ENCODE data around the gene DCPS.

Gene DCPS

DNA sequence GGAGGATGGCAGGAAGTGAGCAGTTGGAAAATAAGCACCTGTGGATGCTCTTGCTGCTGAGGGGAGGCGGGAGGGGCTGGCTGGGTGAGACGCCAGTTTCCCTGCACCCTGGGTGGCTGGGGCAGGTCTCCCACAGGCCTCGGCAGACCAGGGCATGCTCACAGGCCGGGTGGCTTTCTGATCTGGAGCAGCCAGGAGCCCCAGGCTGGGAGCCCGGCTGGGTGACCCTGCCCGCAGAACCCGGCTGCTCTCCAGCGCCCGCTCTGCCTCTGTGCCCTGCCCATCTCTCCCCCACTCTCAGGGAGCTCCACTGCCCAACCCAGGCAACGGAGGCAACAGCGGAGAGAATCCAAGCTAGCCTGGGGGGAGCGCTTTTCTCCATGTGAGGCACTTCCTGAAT, 24.6 kb downstream of the DCPS start:
- DNase-seq (ENCODE audit: low read depth), result no peak

DNA sequence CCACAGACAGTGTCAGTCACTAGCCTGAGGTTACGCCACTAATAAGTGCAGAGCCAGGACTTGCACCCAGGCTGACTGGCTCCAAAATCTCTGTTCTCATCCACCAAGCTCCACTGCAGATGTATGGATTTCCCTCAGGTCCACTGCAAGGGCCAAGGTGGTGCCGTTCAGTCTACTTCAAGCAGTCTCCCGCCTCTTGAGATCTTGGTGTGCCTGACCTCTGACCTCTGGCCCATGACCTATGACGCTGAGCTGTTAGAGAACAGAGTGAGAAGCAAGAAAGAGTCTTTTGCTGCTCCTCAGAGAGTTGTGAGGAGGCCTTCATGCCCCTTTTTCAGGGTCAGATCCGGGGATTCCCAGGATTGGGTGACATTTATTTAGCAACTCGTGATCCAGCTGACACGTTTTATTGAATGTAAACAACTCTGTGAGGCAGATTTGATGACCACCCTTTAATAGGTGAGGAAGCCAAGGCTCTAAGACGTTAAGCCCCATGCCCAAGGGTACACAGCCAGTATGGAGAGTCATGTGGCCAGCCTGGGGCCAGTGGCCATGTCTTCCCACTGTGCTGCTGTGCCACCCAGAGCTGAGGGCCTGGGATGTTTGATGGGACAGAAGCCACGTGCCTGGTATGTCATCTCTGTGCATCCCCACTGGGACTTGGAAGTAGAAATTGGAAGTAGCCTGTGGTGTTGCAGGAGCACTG, 25.2 kb downstream of the DCPS start:
- DNase-seq (ENCODE audit: low read depth), result no peak

DNA sequence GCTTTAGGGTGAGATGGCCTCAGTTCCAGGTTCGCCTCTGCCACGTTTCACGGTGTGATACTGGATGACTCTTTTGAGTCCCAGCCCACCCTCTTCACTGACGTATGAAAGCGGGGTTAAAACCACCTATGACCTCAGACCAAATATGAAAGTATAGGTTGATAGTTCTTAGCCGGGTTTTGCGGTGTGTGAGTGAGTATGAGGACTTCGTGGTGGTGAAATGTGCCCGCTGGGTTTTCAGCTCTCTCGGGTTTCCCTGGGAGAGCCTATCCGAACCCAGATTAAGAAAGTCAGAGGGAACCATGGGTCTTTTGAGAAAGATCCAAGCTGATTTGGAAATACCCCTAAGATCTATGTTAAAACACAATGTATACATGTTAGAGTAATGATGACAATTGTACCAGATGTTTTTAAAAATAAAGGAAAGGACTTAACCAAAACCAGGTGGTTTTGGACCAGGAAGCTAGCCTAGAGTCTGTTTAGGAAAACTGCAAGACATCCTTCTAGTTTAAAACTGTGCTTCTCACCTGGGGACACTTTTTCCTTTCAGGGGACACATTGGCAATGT, 25.9 kb downstream of the DCPS start:
- DNase-seq (ENCODE audit: low read depth), result no peak

DNA sequence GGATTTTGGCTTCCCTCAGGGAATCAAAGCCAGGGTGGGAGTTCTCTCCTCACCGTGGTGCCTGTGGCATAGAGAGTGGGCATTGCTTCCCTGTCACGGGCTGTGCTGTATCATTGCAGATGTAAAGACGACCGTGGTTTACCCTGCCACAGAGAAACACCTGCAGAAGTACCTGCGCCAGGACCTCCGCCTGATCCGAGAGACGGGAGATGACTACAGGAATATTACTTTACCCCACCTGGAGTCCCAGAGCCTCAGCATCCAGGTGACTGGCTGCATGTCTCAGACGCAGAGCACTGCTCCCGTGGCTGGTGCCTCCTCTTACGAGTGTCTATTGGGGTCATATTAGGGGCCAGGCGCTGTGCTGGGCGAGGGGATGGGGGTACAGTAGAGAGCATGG, 27.4 kb downstream of the DCPS start:
- DNase-seq (ENCODE audit: low read depth), result no peak

DNA sequence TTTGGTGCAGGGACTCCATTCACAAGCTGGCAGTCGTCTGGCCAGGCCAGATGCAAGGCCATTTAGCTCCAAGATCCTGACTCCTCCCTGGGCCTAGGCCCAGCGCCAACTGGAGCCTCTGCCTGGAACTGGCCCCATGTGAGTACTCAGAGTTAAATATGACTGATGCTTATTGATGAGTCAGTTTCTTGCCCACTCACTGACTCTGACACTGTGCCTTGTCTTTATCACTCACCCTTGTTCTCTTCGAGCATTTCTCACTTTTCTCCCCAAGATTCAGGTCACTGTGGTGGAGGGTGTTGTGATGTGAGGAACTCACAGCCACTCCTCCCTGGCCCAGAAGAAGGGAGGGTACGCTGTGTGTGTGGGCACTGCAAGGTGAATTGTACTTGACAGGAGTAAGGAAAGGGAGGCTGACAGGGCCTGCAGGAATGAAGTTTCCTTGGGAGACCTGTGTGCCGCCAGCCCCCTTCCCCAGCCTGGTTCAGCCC, 28.4 kb downstream of the DCPS start:
- peak; percentile 89 for DNase-seq (ENCODE audit: low read depth)

DNA sequence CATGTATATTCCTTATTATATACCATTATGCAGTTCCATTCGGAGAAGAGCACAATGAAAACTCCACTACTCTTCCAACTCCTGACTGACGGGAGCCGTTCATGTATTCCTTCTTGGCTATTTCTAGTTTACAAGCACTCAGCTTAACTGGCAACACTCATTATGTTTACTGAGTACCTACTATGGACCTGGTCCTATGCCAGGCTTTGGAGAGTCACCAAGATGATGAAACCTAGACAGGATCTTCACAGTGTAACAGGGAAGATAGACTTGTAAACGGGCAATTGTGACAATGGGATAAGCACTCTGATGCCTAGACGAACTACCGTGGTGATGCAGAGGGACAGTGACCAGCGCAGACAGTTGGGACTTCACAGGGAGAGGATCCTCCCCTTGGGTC, 29.3 kb downstream of the DCPS start:
- no peak for DNase-seq (ENCODE audit: low read depth)

DNA sequence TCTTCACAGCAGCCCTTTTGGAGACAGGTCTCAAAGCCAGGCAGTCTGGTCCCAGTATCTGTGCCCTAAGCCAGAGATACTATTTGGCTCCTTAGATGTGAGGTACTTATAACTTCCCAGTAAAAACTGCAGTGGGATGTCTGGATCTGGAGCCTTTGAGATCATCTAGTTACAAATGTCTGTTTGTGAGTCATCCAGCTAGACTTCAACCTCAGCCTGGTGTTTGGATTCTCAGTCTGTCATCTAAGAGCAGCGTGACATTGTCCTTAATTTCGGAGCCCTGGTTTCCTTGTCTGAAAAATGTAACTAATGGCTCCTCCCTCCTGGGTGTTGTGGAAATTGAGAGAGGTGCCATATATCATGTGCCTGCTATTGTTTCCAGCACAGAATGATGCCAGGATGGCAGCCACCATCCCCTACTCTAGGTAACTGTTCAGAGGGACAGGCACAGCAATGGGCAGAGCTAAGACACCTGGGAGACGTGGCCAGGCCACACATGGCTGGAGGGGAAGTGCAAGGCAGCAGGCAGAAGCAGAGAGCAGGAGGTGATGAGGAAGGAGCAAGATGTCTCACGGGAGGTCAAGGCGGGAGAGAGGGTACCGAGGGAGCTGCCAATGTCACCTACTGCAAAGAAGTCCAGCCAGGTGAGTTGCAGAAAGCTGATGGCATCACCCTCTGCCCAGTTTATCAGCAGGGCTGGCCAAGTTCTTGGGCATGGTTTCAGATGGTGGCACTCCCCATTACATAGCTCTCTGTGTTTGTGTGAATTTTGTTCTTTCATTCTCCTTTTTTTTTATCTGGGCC, 31.0 kb downstream of the DCPS start:
- peak; percentile 61 for DNase-seq (ENCODE audit: low read depth)

DNA sequence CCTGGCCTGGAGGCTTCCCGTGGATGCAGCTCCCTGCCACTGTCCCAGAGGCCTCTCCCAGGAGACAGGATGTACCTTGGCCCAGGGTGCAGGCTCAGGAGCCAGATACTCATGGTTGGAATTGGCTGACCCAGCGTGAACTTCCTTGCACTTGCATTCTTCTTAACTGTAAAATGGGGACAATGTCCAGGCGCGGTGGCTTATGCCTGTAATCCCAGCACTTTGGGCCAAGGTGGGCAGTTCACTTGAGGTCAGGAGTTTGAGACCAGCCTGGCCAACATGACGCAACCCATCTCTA, 31.6 kb downstream of the DCPS start:
- no peak for DNase-seq (ENCODE audit: low read depth)

DNA sequence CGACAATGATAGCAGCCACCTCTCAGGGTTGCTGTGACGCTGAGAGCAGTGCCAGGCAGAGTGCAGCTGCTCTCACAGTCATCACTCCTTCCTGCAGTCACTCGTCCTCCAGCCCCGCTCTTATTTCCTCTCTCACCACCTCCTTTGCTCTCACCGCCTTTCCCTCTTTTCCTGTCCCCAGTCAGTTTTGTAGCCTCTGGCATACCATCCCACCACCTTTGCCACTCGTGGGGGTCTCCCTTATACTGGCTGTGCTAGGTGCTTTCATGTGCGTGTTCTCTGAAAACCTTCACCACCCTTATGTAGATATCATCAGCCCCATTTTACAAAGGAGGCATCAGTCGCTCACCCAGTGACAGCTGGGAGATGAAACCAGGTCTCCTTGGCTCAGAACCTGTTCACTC, 32.3 kb downstream of the DCPS start:
- no peak for DNase-seq (ENCODE audit: low read depth)

DNA sequence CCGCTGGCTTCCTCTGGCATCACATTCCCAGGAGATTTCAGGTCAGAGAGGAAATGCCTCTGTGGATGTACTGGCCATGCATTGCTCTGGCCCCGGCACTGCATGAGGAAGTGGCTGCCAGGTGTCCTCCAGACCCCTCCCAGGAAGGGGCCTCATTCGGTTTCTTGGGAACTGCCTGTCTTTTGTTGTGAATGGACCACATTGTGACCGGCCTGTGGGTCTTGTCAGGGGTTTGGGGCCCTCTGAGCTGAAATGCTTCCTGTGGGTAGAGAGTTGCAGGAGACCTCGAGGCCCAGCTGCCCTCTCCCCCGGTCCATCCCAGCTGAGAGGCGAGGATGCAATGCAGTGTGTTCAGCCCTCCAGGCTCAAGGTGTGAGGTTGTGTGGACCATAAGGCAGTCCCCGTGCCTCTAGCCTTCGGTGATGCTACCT, 32.8 kb downstream of the DCPS start:
- no peak for DNase-seq (ENCODE audit: low read depth)

DNA sequence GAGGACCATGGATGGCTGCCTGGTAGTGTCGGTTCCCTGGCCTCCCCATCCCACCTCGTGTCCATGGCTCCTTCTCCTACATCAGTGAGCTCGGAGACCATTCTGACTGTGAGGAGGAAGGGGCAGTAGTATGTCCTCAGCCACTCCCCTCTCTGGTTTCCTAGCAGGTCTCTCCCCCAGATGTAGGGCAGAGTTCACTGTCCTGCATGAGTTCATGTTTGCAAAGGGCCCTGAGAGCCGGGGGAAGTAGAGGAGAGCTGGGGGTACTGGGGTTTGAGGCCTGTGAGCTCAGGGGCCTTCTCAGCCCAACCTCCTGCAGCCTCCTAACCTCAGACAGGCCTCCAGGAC, 33.2 kb downstream of the DCPS start:
- no peak for DNase-seq (ENCODE audit: low read depth)

DNA sequence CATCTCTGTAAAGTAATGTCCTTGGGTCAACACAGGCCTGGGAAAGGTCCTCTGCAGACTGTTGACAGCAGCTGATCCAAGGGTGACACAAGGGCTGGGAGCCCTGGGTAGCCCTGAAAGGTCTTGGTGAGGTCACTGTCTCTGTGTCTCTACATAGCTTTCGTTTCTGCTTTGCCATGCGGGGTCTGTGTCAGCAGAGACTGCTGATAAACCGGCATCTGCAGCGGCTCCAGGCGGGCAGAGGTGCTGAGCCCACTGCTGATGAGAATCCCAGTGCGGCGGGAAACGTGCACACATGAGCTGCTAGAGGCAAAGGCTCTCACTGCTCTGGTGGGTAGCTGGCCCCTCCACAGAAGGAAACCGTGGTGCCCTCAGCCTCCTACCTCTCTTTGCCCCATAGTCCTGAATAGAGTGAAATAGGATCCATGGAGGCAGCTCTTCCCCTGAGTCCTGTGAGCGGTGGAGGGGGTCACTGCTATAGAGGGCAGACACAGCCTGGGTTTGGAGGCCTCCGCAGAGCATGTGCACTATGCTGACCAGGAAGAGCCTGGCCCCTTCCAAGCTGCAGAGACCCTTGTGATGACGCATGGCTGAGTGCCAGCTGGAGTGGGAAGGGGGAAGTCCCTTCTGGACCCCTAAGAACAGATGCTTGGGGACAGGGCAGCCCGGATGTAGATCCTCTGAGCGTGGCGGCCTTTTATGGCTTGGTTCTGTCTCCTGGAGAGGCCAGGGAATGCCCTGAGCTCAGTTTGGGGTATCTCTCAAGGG, 33.8 kb downstream of the DCPS start:
- DNase-seq (ENCODE audit: low read depth), result no peak

DNA sequence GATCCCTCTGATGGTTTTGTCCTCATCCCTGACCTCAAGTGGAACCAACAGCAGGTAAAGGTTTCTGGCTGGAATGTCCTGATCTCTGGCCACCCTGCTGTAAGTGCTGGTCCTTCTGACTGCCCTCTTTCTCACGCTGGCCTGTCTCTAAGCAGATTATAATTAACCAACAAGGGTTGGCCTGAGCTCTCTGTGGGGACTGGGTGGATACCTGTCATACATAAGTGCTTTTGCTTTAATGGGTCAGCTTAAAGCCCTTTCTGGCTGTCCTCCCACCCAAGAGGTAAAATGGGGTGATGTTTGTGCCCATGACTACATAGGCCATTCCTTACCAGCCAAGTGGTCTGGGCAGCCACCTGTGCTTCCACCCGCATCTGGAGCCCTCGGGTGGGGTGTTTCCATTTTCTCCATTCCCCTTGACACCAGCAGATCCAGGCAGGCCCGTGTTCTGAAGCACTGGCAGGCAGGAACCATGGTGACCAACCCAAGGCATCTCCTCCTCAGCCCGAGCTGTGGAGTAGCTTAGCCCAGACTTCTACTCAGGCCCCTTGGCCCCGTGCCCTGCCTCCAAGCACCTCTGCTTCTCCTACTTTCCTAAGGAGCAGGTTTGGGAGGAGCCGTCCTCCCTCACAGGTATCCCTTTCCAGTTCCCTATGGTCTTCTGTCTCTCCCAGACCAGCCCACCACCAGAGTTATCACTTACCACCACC, 34.6 kb downstream of the DCPS start:
- DNase-seq (ENCODE audit: low read depth), result no peak

DNA sequence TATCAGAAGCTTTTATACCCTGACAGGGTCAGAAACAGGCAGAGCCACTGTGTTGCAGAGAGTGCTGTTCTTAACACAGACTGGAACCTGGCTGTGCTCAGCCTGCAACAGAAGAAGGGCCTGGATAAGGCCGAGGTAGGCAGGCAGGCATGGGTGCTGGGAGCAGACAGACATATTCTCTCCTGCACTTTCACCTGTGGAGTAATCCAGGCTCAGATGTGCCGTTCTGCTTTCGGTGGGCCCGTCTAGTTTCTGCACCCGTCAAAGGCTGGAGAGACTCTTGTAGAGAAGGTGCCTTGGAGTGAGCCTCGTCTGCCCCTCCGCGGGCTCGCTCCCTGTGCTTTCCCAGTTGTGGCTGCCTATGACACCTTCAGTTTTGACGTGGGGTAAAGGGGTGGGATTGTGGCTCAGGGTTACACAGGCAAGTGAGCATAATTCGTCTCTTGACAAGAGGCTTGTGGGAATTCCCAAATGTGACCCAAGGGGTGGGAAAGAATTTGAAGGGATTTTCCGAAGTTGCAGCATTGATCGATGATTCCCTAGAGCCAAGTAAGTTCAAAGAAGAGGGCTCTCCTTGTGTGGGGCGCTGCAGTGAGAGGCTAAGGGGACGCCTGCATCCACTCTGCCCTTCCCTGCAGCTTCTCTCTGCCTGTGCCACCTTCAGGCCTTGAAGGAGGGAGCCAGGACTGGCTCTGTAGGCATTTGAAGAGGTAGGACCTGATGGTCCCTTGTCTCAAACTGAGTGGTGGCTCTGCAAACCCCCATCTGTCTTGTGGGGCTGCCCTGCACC, 35.4 kb downstream of the DCPS start:
- no peak for DNase-seq (ENCODE audit: low read depth)

DNA sequence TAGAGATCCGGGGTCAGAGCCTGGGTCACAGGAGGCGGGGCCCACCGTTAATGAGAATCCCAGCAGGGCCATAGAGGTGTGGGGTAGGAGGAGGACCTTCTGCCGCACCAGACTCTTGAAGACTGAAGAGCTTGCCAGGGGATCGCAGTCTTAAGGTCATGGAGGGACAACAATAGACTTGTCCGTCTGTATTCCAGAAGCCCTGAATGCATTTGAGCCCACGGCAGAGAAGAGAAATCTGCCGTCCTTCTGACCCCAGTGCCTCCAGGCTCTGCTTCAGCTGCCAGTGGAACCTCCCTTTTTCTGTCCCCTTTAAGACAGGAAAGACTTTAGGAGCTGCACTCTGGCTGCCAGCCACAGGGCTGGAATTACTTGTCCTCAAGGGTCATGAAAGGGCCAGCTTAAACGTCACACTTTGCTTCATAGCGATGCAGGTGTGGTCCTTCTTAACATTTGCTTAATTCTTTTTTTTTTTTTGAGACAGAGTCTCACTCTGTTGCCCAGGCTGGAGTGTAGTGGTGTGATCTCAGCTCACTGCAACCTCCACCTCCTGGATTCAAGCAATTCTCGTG, 36.1 kb downstream of the DCPS start:
- DNase-seq (ENCODE audit: low read depth), result peak; percentile 63

DNA sequence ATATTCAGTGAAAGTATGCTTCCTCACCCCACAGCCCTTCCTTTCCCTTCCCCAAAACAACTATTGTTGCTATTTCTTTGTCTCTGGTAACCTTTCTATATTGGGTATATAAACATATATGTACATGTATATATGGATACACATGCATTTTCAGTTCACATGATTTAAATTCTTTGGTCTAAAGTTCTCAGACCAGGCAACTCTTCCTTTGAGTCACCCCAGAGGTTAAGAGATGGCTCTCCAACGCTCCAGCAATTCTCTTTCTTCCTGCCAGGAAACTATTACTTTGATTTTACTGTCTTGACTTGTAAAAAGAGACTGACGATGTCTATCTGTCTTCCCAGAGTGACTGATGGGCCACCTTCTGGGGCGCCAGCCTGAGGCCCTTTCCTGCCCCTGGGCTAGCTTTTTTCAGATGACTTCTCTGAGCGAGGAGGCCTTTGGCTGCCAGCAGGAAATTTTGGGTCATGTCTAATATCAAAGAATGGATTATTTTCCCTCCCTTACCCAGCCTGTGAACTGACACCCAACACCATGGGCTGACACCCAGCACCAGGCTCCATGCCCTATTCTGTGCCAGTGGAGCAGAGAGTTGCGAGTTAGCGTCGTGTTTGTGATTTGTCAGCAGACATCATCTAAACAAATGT, 37.2 kb downstream of the DCPS start:
- DNase-seq (ENCODE audit: low read depth), result no peak

DNA sequence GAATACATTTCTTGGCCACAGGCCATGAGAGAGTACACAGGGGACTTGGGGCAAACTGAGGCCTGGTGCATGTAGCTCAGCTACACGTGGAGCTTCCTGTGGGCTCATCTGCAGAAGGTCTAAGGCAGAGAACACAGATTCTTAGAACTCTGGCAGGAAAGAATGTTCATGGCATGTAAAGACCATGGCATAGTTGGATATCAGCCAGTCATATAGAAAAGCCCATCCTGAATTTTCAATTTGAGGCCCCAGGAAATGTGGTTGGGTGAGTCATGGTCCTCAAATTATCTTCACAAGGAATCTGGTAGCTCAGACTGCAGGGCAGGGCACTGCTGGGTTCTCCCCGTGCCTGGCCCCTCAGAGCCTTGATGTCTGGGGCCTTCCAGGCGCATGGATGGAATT, 37.9 kb downstream of the DCPS start:
- peak; percentile 82 for DNase-seq (ENCODE audit: low read depth)

DNA sequence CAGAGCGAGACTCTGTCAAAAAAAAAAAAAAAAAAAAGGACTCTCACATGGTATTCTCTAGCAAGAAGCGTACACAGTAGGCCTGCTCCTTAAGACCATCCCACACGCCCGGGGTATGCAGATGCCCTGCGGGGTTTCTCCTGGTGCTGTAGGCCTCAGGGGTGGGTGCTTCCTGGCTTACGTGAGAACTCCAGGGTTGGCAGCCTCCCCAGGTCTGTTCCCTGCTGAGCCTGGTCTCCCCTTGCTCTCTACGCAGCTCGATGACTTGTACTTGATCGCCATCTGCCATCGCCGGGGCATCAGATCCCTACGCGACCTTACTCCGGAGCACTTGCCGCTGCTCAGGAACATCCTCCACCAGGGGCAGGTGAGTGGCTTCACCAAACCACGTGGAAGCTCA, 39.2 kb downstream of the DCPS start:
- DNase-seq (ENCODE audit: low read depth), result no peak

DNA sequence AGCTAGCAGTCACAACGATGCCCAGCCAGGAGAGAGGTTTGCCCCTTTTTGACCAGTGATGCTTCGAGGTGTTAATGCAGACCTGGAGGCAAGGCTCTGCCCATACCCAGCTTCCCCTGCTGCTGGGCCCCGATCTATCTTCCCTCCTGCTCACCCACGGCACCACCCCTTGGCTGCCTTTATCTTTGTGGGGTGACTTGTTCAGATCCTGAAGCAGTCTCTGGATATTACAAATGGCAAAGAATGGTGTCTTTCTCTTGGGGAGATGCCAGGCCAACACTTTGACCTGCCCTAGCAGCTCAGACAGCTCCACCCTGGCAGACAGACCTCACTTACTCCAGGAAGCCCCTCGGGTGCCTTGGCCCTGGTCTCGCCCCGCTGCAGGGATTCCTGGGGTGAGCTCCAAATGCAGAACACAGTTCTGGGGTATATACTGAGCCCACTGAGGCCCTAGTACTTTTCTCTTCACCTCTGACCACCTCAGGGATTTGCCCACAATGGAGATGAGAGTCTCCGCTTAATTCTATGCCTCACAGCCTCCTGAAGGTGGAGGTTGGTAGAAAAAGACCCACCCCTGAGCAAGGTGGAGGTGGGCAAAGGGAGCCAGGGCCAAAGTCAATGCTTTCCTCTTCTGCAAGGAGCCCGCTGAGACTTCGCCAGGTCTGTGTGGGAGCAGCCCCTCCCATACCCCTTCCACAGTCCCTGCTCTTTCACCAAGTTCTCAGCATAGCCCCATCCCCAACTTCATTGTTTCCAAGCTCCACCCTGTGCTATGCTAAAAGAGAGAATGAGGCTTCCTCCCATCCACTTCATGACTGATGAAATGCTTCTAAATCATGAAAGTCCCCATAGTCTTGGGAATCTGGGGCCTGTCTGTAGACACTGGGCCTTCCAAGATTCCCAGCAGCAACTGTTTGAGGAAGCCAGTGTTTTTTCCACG, 40.6 kb downstream of the DCPS start:
- DNase-seq (ENCODE audit: low read depth), result no peak
